Endothelial cell of umbilical vein (primary cell): Measurements from ENCODE around the gene CHRM4. TPM values are rescaled to one million over a fixed set of nuclear protein-coding genes. Genes with fewer than 3 reads are reported as not detected.
"Not testable (repeated sequence)": the region's sequence is repeated elsewhere in the genome, so short reads cannot be mapped to it uniquely, and the experiment has no call there.

Experiments
- BruUV-seq: library from RNA; stranded (reverse); fragments of 400-500 nt; replicated peaks from 2 replicates; lab custom pipeline; 2021; lab: Mats Ljungman, UMichigan
- CTCF ChIA-PET: fragments of 300-600, 350-600 bp; sonication (Branson Sonifier 250); formaldehyde crosslinking; loops from one replicate; lab custom pipeline; 2021; ENCODE audit warnings: antibody characterized with exemption, inconsistent platforms; lab: Charles Lee
- POLR2A ChIA-PET: fragments of 300-600, 350-600 bp; sonication (Branson Sonifier 250); formaldehyde crosslinking; loops from one replicate; lab custom pipeline; 2021; ENCODE audit warnings: antibody characterized with exemption, inconsistent platforms; lab: Charles Lee
- DNase-seq: peaks from one replicate; pipeline ENCODE4 v3.0.0-alpha.2; 2011; ENCODE audit warnings: low read depth, low spot score
- FAIRE-seq: peaks from 2 replicates; lab custom pipeline; 2011; peaks lifted over from hg19 to GRCh38; lab: Jason Lieb, UNC
- H2AFZ ChIP-seq: 2 replicates; pipeline ENCODE4 v1.6.0; 2012; ENCODE audit warnings: low read depth, low read length, control low read depth, inconsistent platforms
- H3K27ac ChIP-seq: 2 replicates; pipeline ENCODE4 v1.5.1; 2011; ENCODE audit warnings: low read depth, mild to moderate bottlenecking, control low read depth, low read length, moderate library complexity; ENCODE audit not compliant: insufficient read depth
- H3K27me3 ChIP-seq, 2 experiments: 2 replicates each; pipeline versions ENCODE4 v1.6.0 to v1.6.1; 2011; ENCODE audit warnings: low read length in 2 of 2, mixed read lengths in 1 of 2; ENCODE audit not compliant: control insufficient read depth in 2 of 2, insufficient read depth in 2 of 2
- H3K36me3 ChIP-seq, 2 experiments: 2 replicates in 1 of 2; 3 replicates in 1 of 2; pipeline ENCODE4 v1.5.1; 2011; ENCODE audit warnings: low read length in 2 of 2, mild to moderate bottlenecking in 1 of 2, moderate library complexity in 1 of 2; ENCODE audit not compliant: control insufficient read depth in 2 of 2, insufficient read depth in 2 of 2; ENCODE audit errors: extremely low read depth in 1 of 2
- H3K4me1 ChIP-seq: 3 replicates; pipeline ENCODE4 v1.5.1; 2011; ENCODE audit warnings: mild to moderate bottlenecking, low read length; ENCODE audit not compliant: control insufficient read depth, insufficient read depth; ENCODE audit errors: extremely low read depth
- H3K4me2 ChIP-seq: 2 replicates; pipeline ENCODE4 v1.6.1; 2011; ENCODE audit warnings: low read length, control low read depth, mixed read lengths; ENCODE audit not compliant: insufficient read depth
- H3K4me3 ChIP-seq, 3 experiments: fragments of 200-600 bp in 1 of 3; sonication (generic), shearing (Covaris generic) in 1 of 3; replicated peaks in 1 of 3; 2 replicates each; pipeline ENCODE4 v1.5.1; 2011 to 2016; ENCODE audit warnings: control low read depth in 3 of 3, low read length in 3 of 3, mild to moderate bottlenecking in 2 of 3, inconsistent platforms in 1 of 3, low read depth in 1 of 3, moderate library complexity in 1 of 3; ENCODE audit not compliant: insufficient read depth in 1 of 3
- H3K79me2 ChIP-seq: 2 replicates; pipeline ENCODE4 v1.6.0; 2012; ENCODE audit warnings: low read length, inconsistent platforms; ENCODE audit not compliant: control insufficient read depth, insufficient read depth
- H3K9ac ChIP-seq: replicated peaks from 2 replicates; pipeline ENCODE3; 2011; ENCODE audit warnings: low read length, control low read depth; ENCODE audit not compliant: insufficient read depth; ENCODE audit errors: extremely low read depth
- H3K9me1 ChIP-seq: replicated peaks from 3 replicates; pipeline ENCODE4 v1.6.0; 2011; ENCODE audit warnings: mild to moderate bottlenecking, low read length; ENCODE audit not compliant: control insufficient read depth, insufficient read depth; ENCODE audit errors: extremely low read depth
- H3K9me3 ChIP-seq: replicated peaks from 2 replicates; pipeline ENCODE4 v1.5.1; 2012; ENCODE audit warnings: low read length, inconsistent platforms; ENCODE audit not compliant: control insufficient read depth, insufficient read depth
- H4K20me1 ChIP-seq: replicated peaks from 2 replicates; pipeline ENCODE3; 2011; ENCODE audit warnings: mild to moderate bottlenecking, low read length; ENCODE audit not compliant: control insufficient read depth, insufficient read depth; ENCODE audit errors: extremely low read depth
- EZH2 ChIP-seq: IDR thresholded peaks from 2 replicates; pipeline ENCODE4 v1.6.1; 2012; ENCODE audit warnings: borderline replicate concordance, low read depth, mild to moderate bottlenecking, moderate library complexity, low read length, inconsistent platforms; ENCODE audit not compliant: severe bottlenecking
- FOS ChIP-seq: IDR thresholded peaks from 2 replicates; pipeline ENCODE4 v1.6.1; 2011; ENCODE audit warnings: mild to moderate bottlenecking, low read length, moderate library complexity, borderline replicate concordance; ENCODE audit not compliant: insufficient read depth
- GATA2 ChIP-seq: IDR thresholded peaks from 2 replicates; pipeline ENCODE4 v1.7.0; 2011; ENCODE audit warnings: low read depth, mild to moderate bottlenecking, moderate library complexity, mixed read lengths, low read length; ENCODE audit not compliant: insufficient read length, insufficient read depth
- JUN ChIP-seq: IDR thresholded peaks from 2 replicates; pipeline ENCODE4 v1.6.1; 2011; ENCODE audit warnings: borderline replicate concordance, low read depth; ENCODE audit not compliant: insufficient read length, insufficient read depth
- MAX ChIP-seq: IDR thresholded peaks from 2 replicates; pipeline ENCODE4 v1.6.1; 2011; ENCODE audit not compliant: insufficient read depth, insufficient read length
- MYC ChIP-seq: IDR thresholded peaks from one replicate; pipeline ENCODE4 v1.6.1; 2011; ENCODE audit warnings: mild to moderate bottlenecking, low read depth, low read length
- POLR2A ChIP-seq: IDR thresholded peaks from 2 replicates; pipeline ENCODE4 v1.6.1; 2012; ENCODE audit warnings: low read depth, mild to moderate bottlenecking, control low read depth, low read length
- POLR2AphosphoS5 ChIP-seq: IDR thresholded peaks from 2 replicates; pipeline ENCODE4 v1.6.1; 2012; ENCODE audit warnings: low read depth, mild to moderate bottlenecking, control low read depth, low read length, moderate library complexity; ENCODE audit not compliant: insufficient read depth
- dilution Hi-C: fragments of 300-500 bp; cut with MboI; formaldehyde crosslinking; loops from one replicate; pipeline ENCODE4 v1.15.0; 2019; ENCODE audit warnings: low sequenced_read_pairs; ENCODE audit not compliant: extremely low pct_ligation_motif_present
- intact Hi-C: fragments of 100-400 bp; cut with micrococcal nuclease; formaldehyde crosslinking; loops from one replicate; pipeline ENCODE4 v1.10.0; 2022
- polyA plus RNA-seq, 4 experiments: library from polyadenylated mRNA; depleted of rRNA in 3 of 4; stranded (reverse) in 3 of 4; unstranded in 1 of 4; fragments of >200 nt; gene quantifications; 2 replicates each; pipeline versions ENCODE4 v1.2.1 to v1.2.3, GENCODE V29; 2011 to 2012; ENCODE audit warnings: missing spikeins in 1 of 4
- total RNA-seq: library from RNA; stranded (reverse); gene quantifications from 2 replicates; pipeline ENCODE4 v1.2.3, GENCODE V29; 2021
- TF ChIP-seq, protein P1 (sequence below), 2 donors: IDR thresholded peaks; 1 replicate in 1 of 2; 2 replicates in 1 of 2; pipeline ENCODE4 v1.5.1; 2011; ENCODE audit warnings: low read length in 2 of 2, mild to moderate bottlenecking in 2 of 2, moderate library complexity in 2 of 2, control low read depth in 1 of 2, inconsistent platforms in 1 of 2, low read depth in 1 of 2; ENCODE audit not compliant: insufficient read depth in 1 of 2; ENCODE audit errors: extremely low read depth in 1 of 2

CHRM4 gene
- total and polyA plus RNA-seq, 2 donors (not counting 3 experiments of a cell fraction or from before 2014, with no cell fraction given): 0.04 to 0.22 TPM

DNA sequence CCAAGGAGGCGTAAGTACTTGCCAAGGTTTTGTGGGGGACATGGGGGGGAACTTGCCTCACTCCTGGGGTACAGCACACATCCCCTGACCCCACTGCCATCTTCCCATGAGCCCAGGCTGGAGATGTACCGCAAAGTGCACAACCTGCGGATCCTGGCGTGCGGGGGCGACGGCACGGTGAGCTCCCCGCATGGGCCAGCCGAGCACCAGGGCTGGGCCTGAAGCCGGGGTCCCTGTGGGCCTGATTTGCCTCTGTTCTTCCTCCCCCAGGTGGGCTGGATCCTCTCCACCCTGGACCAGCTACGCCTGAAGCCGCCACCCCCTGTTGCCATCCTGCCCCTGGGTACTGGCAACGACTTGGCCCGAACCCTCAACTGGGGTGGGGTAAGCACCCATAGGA lies 19.1 kb downstream of the CHRM4 start:
- dilution Hi-C loops, H3K9me3 ChIP-seq, H3K4me3 ChIP-seq, H3K27me3 ChIP-seq, H3K9ac ChIP-seq, H3K4me2 ChIP-seq, H3K4me1 ChIP-seq, intact Hi-C loops, H3K27ac ChIP-seq, H3K9me1 ChIP-seq, H2AFZ ChIP-seq, POLR2A ChIA-PET, H4K20me1 ChIP-seq, H3K79me2 ChIP-seq, FAIRE-seq, DNase-seq, BruUV-seq: not testable (repeated sequence)
- CTCF ChIA-PET: interaction anchor here (0.7 kb wide), 1 partner anchor 20 kb away, joined by 3 read pairs; no protein-coding TSS in a partner anchor
- H3K36me3 ChIP-seq: peaks cover 3 to 39% of the 10 kb centered on the region in 2 experiments

DNA sequence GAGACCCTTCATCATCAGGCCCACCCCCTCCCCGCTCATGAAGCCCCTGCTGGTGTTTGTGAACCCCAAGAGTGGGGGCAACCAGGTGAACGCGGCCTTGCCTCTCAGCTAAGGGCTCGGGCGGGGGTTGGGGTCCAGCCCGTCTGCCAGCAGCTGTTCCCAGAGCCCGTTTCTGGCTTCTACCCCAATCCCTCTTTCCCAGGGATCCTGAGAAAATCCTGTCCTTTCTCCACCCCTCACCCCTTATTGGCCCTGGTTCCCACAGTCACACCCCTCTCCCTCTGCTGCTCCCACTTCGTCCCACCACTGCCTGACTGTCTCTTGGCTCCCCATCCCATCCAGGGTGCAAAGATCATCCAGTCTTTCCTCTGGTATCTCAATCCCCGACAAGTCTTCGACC lies 19.5 kb downstream of the CHRM4 start:
- FAIRE-seq: no peak
- CTCF ChIA-PET: no interaction called here
- dilution Hi-C loops: no loop called here

DNA sequence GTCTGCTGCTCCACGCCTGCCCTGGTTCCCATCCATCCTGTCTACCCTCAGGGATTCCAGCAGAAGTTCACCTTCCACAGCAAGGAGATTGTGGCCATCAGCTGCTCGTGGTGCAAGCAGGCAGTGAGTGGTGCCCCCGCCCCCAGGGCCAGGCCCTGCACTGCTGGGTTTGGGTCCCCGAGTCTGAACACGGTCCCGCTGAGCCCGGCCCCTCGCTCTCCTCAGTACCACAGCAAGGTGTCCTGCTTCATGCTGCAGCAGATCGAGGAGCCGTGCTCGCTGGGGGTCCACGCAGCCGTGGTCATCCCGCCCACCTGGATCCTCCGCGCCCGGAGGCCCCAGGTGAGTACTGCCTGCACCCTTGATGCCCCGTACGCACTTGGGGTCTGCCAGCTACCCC lies 20.3 kb downstream of the CHRM4 start:
- POLR2A ChIA-PET, H3K27ac ChIP-seq, FAIRE-seq, dilution Hi-C loops, DNase-seq, intact Hi-C loops, H3K4me3 ChIP-seq, H3K9me3 ChIP-seq, H2AFZ ChIP-seq, H4K20me1 ChIP-seq, H3K9ac ChIP-seq, BruUV-seq, H3K9me1 ChIP-seq, H3K4me2 ChIP-seq, H3K27me3 ChIP-seq, H3K79me2 ChIP-seq, H3K4me1 ChIP-seq: not testable (repeated sequence)
- CTCF ChIA-PET: interaction anchor here (1.0 to 1.5 kb wide), 2 partner anchors 12 to 165 kb away, joined by 3 read pairs; no protein-coding TSS in a partner anchor
- H3K36me3 ChIP-seq: peaks cover 0 to 31% of the 10 kb centered on the region in 2 experiments

More for the DNA sequence above, 19.5 kb downstream of the CHRM4 start:
- intact Hi-C loops: no loop called here
- Histone ChIP-seq H3K79me2 (no peaks in the 10 kb centered on the region), H3K27me3 (no peaks in the 10 kb centered on the region), H3K4me1 (no peaks in the 10 kb centered on the region), H3K9me1 (no peaks in the 10 kb centered on the region), H4K20me1 (no peaks in the 10 kb centered on the region), H3K27ac (no peak overlapping the region), H3K9me3 (no peaks in the 10 kb centered on the region), H3K9ac (no peak overlapping the region), H3K4me3 (no peak overlapping the region), H2AFZ (no peak overlapping the region), H3K36me3 (peaks cover 3 to 37% of the 10 kb centered on the region in 2 experiments), H3K4me2 (no peak overlapping the region)
- TF ChIP-seq, protein P1, sequence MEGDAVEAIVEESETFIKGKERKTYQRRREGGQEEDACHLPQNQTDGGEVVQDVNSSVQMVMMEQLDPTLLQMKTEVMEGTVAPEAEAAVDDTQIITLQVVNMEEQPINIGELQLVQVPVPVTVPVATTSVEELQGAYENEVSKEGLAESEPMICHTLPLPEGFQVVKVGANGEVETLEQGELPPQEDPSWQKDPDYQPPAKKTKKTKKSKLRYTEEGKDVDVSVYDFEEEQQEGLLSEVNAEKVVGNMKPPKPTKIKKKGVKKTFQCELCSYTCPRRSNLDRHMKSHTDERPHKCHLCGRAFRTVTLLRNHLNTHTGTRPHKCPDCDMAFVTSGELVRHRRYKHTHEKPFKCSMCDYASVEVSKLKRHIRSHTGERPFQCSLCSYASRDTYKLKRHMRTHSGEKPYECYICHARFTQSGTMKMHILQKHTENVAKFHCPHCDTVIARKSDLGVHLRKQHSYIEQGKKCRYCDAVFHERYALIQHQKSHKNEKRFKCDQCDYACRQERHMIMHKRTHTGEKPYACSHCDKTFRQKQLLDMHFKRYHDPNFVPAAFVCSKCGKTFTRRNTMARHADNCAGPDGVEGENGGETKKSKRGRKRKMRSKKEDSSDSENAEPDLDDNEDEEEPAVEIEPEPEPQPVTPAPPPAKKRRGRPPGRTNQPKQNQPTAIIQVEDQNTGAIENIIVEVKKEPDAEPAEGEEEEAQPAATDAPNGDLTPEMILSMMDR (IDR thresholded peaks at IDR 0.05; ENCODE audit: extremely low read depth in 1 of 2, insufficient read depth in 1 of 2, low read depth in 1 of 2, low read length in 2 of 2): no peak
- no peak for TF ChIP-seq JUN
- no peak for TF ChIP-seq MYC
- no peak for TF ChIP-seq POLR2A
- TF ChIP-seq MAX: no peak
- TF ChIP-seq EZH2: no peak
- TF ChIP-seq GATA2: no peak
- no peak for TF ChIP-seq POLR2AphosphoS5
- no peak for TF ChIP-seq FOS
- POLR2A ChIA-PET: no interaction called here
- BruUV-seq: no TSS peak
- DNase-seq: no peak
